Stimulated activated CD8-positive, alpha-beta memory T cell treated with anti-CD3 and anti-CD28 coated beads, Interleukin-2, amount 100 ng/mL, for 48 hours (primary cell): ENCODE results near the gene PLA2G5.
A peak's percentile ranks its signal among the peaks of the same experiment; 100 is the strongest.
"Not testable (repeated sequence)": the region's sequence is repeated elsewhere in the genome, so short reads cannot be mapped to it uniquely, and the experiment has no call there.

Source experiments
- DNase-seq, 2 donors: peaks; one replicate each; pipeline ENCODE4 v3.0.0-alpha.2; 2020; ENCODE audit warnings: low read depth in 2 of 2

PLA2G5 gene, protein sequence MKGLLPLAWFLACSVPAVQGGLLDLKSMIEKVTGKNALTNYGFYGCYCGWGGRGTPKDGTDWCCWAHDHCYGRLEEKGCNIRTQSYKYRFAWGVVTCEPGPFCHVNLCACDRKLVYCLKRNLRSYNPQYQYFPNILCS

DNA sequence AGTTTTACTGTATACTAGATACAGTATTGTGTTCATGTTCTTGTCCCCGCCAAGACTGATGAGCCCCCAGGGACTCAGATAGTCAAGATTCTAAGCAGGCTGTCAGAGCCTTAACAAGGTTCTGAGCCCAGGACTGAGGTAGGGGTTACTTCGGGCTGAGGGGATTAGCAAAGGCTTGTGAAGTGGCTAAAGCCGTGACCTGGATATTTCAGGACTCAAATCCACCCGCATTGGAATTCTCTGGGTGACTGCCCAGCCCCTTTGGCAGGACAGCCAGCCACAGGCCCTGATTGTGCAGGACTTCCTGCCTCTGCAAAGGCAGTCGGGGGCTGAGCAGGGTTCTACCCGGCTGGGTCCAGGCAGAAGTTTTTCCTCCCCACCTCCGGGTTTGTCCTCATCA, at the start of gene PLA2G5:
Gene PLA2G5, plus strand, starts transcription at position 321 of the 400 bp plus-strand sequence. CDS start 14,637 bp downstream, outside the sequence.
- DNase-seq = no peak

DNA sequence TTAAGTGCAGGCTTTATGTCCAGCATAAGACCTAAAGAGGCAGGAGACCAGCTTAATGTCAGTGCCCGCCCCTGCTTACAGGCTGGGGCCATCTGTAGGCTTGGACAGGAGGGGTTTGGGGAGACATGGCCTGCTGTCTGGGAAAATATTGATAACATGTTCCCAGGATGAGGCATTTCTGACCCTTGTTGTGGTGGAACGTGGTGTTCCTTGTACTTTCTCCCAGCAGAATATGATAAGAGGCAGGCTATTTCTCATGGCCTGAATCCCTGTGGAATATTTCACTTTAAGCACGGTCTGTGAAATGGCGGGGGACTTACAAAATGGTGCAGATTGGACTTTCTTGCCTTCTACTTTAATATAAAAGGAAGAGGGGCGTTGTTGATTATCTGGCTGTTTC, 41.9 kb upstream of the PLA2G5 start:
- no peak for DNase-seq

DNA sequence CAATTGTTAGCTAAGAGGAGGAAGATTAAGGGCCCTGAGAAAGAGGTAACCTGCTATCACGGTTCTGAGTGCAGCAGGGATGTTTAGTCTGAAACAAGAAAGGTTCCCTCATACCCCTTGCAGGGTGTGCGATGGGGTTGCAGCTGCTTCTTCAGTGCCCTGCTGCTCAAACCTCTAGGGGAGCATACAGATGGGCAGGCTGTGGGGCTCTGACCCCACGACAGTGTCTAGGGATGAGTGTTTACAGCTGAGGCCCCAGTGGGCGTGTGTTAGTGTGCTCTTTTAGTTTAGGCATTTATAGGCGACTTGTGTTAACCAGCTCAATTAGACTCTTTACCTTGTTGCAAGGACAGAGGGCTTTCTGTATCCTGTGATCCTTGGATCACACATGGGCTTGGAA, 41.3 kb upstream of the PLA2G5 start:
- DNase-seq = no peak

DNA sequence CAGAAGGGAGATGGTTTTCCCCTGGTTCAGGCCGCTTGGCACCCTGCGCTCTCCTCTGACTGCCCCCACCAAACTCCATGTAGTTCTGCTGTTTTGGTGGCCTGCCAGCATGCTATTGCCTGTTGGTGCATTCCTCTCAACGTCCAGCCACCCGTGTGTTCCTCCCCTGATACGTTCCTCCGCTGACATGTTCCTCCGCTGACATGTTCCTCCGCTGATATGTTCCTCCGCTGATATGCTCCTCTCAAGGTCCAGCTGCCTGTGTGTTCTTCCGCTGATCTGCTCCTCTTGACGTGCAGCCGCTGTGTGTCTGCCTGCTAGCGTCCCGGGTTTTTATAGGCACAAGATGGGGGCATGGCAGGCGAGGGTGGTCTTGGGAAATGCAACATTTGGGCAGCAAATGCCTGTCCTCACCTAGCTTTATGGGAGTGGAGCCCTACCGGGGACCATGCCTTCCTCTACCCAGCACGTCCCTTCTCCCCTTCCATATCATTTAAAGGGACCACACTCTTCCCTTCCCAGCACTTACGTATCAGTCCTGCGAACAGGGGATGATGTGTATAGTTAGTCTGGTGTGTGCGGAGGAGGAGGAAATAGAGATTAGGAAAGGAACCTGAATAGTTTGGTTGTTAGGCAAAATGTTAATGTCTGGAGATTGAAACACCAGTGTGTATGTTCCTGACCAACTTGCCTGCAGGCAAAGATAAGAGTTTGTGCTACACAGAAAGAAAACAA, 40.6 kb upstream of the PLA2G5 start:
- DNase-seq = no peak

DNA sequence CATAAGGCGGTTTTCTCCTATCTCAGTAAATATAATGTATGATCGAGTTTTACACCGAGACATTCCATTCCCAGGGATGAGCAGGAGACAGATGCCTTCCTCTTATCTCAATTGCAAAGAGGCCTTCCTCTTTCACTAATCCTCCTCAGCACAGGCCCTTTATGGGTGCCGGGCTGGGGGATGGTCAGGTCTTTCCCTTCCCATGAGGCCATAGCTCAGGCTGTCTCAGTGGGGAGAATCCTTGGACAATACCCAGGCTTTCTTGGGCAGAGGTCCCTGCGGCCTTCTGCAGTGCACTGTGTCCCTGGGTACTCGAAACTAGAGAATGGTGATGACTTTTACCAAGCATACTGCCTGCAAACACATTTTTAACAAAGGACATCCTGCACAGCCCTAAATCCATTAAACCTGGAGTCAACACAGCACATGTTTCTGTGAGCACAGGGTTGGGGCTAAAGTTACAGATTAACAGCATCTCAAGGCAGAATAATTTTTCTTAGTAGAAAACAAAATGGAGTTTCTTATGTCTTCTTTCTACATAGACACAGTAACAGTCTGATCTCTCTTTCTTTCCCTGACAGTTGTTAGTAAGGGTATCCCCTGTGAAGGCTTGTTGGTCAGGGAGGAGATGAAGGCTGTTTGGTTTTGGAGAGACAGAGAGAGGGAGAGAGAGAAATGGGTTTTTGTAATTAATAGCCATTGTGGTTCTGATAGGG, 39.4 kb upstream of the PLA2G5 start:
- not testable (repeated sequence) for DNase-seq

DNA sequence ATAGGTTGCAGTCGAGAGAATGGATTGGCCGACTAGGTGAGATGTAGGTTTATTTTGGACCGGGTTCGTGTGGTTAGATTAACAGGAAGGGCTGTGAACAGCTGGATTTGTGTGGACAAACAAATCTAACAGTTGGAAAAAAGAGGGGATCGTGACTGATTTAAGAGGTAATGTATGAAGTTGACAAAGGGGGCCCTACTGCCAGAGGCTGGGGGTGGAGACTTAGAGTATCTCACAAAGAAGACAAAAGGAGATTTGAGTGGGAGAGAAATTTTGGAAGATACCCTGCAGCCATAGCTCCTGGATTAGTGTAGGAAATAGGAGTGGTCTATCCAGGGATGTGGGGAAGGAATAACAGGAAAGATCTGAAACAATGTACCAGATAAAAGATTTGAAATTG, 38.8 kb upstream of the PLA2G5 start:
- no peak for DNase-seq

DNA sequence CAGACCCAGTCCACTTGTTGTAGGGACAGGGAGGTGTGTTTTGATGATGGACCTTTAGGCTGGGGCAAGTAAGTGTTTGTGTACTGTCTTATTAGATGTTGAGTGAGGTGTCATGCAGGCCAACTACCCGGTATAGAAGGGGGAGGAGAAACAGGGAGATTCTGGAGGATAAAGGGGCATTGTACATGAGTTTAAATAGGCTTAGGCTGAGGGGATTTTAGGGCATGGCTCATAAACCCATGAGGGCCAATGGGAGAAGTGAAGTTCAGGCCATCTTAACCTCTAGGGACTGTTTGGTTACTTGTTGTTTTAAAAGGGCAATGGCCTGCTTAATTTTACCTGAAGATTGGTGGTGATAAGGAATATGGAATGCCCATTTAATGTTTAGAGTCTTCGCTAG, 38.2 kb upstream of the PLA2G5 start:
- DNase-seq = no peak

DNA sequence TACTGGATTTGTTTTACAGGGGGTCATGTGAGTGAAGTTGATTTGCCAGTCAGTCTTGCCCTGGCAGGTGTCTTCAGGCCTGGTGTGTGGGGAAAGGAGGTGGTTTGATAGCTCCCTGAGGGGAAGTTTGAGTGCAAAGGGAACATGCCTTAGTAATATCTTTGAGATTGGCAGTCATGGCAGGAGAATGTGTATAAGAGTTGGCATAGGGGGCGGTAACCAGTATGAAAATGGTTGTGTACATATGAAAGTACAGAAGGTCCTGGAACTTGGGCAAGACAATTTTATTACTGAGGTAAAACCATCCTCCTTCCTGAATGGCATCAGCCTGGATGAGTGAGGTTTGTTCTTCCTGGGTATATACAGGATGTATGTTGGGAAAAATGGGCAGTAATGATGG, 37.6 kb upstream of the PLA2G5 start:
- no peak for DNase-seq

DNA sequence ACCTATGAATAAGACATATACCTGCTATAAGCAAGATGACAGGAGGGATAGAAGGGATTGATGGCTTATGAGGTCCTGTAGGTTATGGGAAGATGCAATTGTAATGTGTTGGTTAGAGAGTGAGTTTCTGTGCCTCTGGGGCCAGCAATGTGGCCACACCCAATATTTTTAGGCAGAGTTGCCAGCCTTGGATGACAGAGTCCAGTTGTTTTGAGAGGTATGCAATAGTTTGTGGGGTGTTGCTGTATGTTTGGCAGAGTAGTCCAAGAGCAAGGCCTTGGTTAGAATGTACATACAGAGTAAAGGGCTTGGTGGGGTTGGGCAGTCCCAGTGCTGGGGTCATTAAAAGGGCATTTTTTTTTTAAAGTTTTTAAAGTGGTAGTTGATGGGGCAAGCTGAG, 36.6 kb upstream of the PLA2G5 start:
- DNase-seq = no peak

DNA sequence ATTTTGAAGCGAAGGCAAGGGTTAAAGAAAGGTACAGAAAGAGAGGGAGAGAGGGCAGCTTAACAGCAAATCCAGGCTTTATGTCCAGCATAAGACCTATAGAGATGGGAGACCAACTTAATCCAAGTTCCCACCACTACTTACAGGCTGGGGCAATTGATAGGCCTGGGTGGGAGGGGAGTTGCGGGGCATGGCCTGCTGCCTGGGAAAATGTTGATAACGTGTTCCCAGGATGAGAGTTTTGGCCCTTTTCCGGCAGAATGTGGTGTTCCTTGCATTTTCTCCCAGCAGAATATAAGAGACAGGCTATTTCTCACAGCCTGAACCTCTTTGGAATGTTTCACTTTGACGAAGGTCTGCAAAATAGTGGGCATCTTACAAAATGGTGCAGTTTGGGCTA, 34.9 kb upstream of the PLA2G5 start:
- no peak for DNase-seq

DNA sequence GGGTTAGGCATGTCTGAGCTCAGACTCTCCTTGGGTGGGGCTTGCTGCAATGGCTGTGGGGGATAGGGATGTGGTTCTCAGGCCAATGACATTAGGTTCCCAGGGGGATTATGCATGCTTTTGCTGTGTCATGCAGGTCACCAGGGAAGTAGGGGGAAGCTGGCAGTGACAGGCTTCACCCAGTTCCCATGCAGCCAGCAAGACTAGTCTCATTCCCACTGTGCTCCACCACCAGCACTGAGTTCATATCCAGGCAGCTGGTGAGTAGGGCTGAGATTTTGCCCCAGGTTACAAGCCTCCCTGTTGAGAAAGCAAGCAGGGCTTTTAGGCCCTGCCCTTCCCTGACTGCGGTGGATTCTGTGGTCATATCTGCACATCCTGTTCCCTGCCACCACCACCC, 32.1 kb upstream of the PLA2G5 start:
- DNase-seq = no peak

DNA sequence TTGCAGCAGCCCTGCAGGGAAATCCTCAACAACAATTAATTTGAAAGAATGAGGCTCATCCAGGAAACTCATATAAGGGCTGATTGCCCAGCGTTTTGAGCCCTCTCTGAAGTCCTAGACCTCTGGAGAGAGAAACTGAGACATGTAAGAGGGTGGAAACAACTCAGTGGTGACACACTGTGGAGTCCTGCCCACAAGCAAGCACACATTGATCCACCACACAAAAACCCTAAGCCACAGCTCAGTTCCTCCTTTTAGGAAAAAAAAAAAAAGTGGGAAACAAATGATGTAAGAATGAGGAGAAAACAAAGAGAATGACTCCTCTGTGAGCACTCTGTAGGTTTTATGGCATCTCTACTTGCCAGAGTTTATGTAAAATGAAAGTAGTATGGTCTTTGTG, 22.9 kb upstream of the PLA2G5 start:
- no peak for DNase-seq

DNA sequence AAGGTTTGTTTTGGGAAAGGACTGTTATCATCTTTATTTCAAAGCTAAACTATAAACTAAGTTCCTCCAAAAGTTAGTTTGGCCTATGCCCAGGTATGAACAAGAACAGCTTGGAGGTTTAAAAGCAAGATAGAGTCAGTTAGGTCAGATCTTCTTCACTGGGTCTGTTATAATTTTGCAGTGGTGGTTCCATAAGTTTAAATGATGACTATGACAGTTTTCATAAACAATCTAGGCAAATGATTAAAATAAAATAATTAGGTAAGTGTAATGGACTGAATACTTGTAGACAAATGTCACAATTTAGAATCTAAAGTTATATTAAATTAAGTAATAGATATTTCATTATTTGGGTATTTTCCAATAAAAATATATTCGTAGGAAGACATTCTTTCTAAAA, 21.4 kb upstream of the PLA2G5 start:
- DNase-seq = no peak

DNA sequence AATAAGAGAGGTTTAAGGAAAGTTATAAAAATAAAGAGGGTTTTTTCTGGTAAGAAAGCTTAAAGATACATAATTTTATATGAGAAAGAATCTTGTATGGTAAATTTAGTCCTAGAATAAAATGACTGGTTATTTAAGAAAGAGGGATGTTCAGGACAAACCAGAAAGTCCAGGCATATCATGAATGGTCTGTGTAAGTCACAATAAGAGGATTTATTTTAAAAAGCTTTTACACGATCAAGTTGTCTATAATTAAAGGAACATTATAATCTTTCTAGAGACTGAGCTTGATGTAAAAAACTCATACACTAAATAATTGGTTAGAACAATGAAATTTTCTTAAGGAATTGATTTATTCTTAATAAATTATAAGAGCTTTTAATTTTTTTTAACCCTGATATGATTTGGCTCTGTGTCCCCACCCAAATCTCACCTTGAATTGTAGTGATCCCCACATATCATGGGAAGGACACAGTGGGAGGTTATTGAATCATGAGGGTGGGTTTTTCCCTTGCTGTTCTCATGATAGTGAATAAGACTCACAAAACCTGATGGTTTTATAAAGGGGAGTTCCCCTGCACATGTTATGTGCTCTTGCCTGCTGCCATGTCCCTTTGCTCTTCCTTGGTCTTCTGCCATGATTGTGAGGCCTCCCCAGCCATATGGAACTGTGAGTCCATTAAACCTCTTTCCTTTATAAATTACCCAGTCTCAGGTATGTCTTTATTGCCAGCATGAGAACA, 20.8 kb upstream of the PLA2G5 start:
- DNase-seq = not testable (repeated sequence)

DNA sequence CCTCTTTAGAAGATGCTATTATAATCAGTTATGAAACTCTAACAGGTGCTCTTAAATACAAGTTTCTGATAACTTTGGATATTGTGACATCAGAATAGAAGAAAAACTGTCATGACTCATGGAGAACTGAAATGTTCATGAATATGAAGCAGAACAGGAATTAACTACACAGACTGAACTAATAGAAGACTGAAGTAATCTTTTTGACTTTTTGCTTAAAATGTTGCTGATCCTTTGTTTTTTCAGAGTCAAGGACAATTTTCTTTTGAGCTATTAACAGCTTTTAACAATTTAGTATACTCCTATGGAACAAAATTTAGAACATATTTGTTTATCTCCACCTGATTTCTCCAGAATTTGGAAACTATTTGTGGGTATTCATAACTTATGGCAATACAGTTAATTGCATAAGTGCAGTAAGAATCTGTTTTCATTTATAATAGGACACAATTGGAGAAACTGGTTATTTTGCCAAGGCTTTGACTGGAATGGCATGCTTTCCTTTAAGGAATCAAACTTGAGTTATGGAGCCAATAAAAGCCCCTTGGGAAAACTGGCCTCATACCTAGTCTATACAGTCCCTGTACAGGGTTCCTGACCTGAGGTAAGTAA, 18.7 kb upstream of the PLA2G5 start:
- no peak for DNase-seq

DNA sequence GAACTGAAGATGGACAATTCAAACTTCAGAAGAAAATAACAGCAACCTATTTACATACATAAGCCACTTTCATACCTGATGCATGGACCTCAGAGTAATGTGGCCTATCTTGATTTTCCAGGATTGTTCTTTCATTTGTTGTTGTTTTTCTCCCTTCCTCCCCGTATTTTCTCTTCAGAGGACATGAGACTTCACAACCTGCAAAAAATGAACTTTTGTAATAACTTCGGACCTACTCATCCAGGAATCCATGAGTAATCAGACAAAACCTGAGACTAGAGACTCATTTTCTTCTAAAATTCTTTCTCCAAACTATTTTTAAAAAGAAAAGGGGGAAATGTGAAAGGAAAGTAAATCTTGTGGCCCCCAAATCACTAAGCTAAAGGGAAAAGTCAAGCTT, 17.6 kb upstream of the PLA2G5 start:
- DNase-seq = no peak

DNA sequence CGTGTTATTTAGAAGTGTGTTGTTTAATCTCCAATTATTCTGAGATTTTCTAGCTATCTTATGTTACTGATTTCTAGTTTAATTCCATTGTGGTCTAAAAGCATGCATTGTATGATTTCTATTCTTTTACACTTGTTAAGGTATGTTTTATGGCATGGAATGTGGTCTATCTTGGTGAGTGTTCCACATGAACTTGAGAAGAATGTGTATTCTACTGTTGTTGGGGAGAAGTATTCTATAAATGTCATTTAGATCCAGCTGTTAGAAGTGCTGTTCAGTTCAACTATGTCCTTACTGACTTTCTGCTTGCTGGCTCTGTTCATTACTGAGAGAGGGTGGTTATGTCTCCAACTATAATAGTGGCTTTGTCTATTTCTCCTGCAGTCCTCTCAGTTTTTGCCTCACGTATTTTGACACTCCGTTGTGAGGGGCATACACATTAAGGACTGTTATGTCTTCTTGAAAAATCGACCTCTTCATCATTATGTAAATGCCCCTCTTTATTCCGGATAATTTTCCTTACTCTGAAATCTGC, 12.0 kb upstream of the PLA2G5 start:
- DNase-seq = no peak

DNA sequence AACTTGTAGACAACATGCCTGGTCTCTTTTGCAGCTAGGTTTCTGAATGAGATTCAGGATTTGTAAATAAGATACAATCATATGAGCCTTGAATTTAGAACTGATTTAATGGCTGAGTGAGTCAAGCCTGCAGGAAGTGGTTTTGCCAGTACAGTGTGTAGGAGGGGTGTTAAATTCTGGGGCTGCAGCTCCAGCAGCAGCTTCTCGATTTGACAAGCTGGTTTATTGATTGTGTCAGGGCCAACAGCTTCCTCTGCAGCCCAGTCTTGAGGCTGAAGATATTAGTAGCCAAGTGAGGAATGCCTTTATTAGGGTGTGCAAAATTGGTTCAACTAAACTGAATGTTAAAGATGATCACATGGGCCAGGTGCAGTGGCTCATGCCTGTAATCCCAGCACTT, 11.5 kb upstream of the PLA2G5 start:
- DNase-seq = peak; percentile 5 to 11

DNA sequence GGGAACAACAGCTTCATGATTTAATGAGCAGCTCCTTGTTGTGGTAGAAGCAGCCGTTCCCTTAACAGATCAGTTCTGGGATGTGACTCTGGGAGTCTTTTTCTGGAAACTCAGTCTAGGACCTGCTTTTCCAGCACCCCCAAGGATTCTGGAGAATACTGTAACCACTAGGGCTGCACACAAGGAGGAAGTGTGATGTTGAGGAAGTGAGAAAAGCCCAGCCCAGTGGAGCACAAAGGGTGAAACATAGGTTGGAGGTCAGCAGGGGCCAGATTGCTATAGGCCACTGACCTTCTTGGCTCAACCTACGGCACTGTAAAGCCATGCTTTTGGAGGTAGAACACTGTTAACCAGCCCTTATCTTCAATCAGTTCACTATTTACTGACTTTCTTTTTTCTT, 10.1 kb upstream of the PLA2G5 start:
- DNase-seq = no peak

DNA sequence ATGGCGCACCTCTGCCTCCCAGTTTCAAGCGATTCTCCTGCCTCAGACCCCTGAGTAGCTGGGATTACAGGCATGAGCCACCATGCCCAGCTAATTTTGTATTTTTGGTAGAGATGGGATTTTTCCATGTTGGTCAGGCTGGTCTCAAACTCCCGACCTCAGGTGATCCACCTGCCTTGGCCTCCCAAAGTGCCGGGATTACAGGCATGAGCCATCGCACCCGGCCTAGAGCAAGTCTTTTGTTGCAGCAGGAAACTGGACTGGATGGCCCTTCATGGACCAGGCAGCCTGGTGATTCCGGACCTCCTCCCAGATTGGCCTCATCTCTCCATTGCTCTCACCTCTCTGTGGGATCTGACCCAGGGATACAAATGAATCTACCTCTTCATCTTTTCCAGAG, 9.2 kb upstream of the PLA2G5 start:
- DNase-seq = not testable (repeated sequence)

DNA sequence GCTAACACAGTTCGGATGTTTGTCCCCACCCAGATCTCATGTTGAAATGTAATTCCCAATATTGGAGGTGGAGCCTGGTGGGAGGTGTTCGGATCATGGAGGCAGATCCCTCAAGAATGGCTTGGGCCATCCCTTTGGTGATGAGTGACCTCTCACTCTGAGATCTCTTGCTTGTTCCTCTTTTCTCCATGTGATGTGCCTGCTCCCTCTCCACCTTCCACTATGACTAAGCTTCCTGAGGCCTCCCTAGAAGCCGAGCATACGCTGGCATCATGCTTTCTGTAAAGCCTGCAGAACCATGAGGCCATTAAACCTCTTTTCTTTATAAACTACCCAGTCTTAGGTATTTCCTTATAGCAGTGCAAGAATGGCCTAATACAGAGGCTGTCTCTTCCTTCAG, 8.1 kb upstream of the PLA2G5 start:
- DNase-seq = no peak

DNA sequence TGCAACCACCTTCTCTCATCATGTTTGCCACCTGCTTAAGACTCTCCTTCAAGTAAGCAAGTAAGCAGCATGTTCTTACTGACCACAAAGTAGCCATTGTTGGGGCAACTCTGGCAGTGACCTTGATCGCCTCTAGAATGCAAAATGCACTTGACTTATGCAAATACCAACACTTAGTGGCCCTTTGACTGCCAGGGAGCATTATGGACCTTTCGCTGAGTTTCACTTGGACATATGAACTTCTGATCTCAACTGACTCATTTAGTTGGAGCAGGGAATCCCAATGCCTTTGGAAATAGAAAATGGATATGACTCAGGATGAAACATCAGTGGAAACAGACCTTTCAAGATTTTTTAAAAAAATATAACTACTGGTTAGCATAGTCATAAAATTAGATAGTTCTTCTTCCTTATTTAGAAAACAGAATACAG, 6.1 kb upstream of the PLA2G5 start:
- DNase-seq = no peak
